ENCODE measurements around the gene TP73.

Gene TP73

DNA sequence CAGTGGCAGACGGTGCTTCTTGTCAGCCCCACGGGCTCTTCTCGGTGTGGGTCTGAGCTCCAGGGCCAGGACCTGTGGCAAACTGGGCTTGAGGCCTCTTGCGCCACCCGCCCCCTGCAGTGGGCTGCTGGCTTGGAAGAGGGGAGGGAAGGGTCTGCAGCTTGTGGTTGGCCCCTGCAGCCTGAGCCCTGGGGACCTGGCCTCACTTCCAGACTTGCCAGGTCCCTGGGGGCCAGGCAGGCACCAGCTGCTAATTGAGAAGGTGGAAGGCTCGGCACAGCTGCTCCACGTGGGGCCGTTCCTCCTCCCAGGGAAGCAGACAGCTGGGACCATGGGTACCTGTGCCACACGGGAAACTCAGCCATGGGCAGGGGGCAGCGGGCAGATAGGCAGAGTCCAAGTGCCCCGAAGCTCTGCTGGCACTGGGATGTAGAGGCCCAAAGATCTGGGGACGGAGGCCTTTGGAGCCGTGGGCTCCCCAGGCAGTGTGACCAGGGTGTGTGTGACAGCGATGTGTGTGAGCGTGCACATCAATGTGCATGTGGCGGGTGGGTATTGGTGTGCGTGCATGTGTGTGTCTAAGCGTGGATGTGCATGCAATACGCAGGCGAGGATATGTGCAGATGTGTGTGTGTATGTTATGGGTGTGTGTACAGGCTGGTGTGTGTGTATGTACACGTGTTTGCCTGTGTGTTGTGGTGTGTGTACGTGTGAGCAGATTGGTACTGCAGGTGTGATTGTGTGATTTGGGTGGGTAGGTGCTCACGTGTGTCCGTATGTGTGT is 39.3 kb downstream of the TP73 start:
- DNase-seq = no peak

DNA sequence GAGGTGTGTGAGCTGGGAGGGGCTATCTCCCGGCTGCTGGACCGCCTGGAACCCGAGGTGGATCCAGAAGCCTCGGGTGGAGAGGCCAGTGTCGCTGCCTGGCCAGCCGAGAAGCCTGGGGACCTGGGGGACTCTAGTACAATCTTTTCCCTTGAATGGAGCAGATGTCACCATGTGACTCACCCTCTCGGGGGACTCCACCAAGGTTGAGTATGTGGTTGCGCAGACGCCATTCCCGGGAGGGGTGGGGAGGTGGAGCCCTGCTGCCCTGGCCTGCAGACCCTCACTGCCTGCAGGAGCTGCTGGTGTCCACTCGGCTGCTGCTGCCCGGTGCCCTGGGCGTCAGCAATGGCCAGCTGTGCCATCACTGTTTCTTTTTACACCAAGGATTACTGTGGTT is 40.3 kb downstream of the TP73 start:
- DNase-seq = no peak

DNA sequence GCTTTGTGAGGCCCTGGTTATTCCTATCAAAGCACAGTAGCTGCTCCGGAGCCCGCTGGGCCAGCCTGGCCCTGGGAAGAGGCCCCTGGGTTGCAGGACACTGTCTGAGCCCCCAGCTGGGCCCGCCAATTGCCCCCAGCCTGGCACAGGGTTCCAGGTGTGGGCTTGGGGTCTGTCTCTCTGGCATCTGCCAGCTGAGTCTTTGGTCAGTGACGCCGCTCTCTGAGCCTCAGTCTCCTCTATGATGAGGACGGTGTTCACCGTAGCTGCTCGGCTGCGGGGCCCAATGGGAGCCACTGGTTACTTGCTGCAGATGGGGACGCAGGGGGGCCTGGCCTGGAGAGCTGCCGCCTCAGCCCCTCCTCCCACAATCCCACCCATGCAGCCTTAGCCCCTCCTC is 41.0 kb downstream of the TP73 start:
- DNase-seq = no peak

DNA sequence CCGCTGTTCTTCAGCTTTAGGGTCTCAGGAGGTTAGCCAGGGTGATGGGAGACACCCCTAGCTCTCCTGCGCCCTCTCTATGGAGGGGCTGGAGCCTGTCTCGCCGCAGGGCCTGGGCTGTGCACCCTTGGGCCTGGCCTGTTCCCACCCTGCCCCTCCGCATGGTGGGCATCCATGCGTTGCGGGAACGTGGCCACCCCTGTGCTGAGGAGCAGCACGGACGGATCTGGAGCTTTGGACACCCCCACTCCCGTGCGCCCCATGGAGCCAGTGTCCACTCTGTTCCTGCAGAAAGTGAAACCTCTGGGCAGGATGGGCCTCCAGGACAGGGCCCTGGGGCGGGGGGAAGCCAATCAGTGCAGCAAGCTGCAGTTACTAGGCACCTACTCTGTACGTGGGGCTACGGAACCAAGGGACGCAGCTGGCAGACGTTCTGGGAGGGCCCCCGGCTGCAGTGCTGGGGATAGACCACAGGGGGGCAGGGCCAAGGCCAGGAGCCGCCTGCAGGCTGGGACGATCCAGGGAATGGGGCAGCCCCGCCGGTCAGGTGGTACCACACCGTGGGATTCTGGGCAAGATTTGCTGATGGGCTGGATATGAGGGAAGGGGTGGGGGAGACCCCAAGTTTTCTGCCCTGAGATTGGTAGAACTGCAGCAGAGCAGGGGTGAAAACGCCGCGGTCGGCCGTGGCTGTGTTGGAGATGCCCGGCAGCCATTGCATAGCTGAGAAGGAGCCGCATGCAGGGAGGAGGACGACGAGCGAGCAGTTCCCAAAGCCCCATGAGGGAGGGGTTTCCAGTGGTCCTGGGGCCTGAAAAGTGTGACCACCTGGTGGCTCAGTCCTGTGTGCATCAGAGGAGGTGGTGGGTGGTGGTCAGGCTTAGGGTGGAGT is 43.3 kb downstream of the TP73 start:
- DNase-seq = peak; percentile 28

DNA sequence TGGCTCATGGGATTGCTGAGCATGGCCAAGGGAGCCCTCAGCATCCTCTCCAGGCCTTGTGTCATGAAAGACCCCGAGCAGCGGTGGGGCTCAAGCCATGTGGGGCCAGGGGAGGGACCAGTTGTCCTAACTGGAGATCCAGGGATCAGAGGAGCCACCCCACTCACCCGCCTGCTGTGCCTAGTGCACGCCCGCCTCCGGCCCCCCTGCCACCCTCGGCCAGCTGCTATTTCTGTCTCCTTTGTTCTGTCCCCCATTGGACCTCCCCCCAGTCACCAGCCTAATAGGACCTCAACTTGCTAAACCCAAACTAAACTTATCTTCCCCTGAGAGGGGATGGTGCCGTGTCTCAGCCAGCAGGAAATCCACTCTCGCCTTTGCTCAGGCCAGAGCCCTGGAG is 44.4 kb downstream of the TP73 start:
- no peak for DNase-seq

DNA sequence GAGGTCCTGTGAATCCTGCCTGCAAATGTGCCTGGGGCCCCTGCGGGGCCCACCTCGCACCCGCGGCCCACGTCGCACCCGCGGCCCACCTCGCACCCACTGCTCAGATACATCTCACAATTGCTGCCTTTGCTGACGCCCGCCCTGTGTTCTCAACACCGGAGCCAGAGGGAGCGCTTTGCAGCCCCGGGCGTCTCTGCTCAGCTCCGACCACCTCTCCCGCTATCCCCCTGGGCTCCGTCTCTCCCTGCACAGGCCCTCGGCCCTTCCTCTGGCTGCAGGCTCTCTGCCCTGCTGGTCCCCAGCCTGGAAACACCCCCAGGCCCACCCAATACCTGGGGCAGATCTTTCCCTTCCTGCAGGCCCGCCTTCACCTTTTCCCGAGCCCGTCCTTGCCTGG is 44.8 kb downstream of the TP73 start:
- DNase-seq = no peak

DNA sequence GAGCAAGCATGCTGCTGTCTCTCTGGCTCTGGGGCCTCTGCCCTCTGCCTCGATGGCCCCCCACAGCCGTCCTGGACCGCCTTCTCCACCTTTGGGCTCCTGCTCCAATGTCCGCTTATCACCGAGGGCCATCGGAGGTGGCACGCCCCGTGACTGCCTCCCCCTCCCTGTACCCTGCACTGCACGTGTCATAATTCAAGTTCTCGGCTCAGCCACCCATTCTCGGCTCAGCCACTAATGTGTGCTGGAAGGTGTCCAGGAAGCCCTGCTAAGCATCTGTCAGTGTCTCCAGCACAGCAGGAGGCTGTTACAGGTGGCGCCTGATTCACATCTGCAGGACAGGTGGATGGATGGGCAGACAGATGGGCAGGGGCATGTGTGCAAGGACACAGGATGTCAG is 45.5 kb downstream of the TP73 start:
- DNase-seq = no peak

DNA sequence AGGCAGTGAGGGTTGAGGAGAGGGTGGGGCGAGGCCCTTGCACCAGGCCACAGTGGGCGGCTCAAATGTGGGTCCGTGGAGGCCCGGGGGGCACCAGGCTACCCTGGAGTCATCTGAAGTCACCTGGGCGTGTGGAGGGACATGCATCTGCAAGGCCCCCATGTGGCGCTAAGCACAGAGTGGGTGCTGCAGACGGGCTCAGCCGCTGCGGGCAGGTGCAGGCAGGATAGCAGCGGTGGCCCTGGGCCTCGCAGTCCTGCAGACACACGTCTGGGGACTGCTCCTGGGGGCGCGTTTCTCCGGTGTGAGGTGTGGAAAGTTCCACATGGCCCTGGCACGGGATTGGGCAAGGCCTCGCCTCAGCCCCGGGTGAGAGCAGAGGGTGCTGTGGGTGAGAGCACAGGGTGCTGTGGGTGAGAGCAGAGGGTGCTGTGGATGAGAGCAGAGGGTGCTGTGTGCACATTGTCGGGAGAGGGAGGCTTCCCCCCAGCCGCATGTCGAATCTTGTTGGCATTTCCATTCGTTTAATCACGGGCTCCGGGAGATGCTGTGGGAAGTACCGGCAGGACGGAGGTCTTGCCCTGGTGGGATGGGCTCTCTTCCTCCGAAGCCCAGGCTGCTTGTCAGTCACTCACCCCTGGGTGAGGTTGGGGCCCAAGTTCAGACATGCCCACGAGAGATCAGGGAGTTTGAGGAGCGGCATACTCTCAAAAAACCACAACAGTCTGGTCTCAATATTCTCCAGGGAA is 46.5 kb downstream of the TP73 start:
- DNase-seq = no peak

DNA sequence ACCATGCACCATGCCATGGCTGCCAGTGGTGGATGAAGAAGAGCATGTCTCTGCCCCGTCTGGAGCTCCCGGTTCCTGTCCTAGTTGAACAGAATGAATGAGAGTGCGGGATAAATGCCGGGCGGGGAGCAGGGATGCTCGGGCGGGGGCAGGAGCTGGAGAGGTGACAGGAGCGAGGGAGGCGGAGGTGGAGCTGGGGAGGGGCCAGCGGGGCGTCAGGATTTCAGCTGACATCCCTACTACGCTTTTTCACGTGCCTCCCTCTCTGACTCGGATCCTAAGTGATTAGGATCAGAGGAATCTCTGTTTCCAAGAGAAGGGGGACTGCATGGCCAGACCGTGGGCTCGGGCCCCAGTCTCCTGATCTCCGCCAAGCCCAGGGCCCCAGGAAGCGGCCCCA is 47.3 kb downstream of the TP73 start:
- no peak for DNase-seq

DNA sequence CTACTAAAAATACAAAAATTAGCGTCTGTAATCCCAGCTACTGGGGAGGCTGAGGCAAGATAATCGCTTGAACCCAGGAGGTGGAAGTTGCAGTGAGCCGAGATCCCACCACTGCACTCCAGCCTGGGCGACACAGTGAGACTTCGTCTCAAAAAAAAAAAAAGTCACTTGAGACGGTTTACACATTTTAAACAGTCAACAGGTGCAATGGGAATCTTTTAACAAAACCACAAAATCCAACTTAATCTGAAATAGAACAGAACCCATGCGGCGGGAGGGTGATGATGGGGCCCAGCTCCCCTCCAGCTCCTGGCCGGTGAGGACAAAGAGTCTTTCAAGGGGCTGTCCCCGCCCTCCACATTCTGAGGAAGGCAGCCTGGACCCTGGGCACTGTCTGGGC is 48.3 kb downstream of the TP73 start:
- DNase-seq = no peak

DNA sequence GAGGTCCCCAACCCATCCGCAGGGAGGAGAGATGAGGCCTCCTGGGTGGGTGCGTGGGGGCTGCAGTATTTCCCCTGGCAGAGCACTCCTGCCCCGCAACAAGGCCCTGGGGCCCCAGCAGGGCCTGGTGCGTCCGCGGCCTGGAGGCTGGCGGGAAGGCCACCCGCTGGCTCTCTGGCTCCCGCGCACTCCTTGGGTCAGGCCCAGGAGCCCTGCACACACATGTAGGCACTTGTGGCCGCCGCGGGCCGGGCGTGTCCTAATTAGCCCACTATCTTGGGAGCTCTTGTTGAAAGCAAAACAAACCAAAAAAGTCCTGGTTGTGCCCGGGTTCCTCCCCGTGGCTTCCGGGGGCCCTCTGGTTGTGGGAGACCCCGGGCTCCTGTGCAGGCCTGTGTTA is 50.2 kb downstream of the TP73 start:
- no peak for DNase-seq

DNA sequence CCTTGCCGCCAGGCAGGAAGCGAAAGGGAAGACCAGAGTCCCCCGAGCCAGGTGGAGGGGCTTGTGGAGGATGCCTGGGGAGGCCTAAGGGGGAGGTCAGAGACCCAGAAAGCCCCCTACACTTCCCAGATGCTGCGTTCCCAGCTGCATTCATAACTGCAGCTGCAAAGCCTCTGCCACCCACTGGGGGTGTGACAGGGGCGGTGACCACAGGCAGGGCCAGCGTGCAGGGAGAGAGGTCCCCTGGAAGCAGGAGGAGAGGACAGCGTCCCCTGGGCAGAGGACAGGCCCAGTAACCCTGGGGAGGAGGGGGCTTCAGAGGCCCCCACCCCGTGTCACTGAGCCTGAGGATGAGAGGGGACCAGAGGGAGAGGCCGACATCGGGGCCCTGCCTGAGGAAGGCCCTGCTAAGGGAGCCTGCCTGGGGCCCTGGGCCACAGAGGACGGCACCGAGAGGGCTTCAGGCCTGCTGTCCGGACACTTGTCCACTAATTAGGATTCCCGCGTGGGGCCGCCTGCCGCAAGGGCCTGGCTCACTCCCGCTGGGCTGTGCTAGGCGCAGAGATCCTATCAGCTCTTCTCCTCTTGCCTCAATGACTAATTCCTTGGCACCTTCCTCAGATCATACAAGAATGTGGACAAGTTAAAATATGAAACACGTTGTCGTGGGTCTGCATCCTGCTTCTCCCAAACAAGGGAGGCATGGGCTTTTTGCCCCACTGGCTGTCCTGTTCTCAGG is 50.8 kb downstream of the TP73 start:
- DNase-seq = no peak

DNA sequence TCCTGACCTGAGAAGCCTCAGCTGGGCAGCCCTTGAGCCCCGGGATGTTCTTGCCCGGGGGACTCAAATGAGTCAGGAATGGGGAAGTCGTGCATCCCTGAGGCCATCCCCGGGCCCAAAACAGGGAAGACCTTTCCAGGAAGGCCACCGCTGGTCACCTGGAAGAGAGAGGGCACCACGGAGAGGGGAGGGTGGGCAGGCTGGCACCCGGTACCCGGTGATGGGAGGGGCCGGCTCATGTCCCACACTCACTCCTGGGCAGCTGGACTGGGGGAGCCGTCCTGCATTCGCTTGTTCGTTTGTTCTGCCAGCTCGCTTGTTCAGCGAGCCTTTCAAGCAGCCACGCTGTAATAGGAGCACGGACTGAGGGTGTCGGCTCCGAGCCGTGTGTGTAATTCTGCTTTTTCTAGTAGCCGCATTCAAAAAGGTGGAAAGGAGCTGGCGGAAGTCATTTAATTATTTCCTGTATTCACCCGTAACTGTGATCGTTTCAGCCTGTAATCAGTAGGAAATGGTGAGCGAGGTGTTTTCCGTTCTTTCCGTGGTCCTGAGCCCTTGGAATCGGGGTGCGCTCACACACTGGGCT is 51.6 kb downstream of the TP73 start:
- DNase-seq = no peak

DNA sequence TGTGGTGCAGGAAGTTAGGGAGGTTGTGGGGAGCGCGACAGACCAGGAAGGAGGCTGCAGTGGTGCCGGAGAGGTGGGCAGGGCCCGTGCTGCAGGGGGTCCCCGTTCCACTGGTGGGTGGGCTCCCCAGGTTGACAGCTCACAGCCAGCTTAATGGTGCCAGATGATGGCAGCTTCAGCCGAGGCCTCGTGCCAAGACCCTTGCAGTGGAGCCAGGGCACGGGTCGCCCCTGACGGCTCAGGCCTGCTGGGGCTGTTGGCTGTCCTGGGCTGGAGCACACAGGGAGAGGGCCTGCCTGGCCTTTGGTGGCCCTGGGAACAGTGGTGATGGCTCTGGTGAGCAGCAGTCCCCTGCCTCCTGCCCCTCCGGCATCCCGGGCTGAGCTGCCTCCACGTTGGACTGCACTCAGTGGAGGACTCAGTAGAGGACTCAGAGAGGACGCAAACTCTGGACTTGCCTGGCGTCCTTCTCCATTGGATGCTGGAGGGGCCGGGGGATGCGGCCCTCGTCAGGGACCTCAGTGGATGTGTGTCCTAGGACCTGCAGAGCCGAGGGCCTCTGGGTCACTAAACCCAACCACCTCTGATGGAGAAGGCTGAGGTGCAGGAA is 53.1 kb downstream of the TP73 start:
- no peak for DNase-seq

DNA sequence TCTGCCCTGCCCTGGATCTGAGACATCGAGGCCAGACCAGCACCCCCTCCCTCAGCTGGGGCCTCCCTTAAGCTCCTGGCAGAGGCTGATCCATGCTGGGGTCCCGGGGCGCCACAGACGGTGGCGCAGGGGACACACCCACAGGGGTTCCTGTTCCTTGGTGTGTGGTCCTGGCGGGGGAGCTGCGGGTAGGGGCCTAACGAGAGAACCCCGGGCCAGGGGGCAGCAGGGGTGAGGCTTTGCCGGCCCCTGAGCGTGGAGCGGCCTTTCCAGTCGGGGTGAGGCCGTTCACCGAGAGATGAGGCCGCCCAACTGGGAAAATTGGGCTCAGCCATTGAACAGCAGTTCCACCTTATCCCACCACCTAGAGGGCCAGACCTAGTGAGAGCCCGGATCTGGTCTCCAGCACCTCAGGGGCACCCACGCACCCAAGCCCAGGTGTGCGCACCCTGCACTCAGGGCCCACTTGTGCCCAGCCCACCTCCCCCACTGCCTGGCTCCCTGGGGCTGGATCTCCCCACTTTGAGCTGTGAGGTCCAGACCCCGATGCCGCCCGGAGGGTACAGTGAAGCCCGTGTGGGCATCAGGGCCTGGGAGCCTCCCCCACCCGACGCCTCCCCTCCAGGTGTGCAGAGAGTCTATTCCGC is 54.5 kb downstream of the TP73 start:
- DNase-seq = no peak

DNA sequence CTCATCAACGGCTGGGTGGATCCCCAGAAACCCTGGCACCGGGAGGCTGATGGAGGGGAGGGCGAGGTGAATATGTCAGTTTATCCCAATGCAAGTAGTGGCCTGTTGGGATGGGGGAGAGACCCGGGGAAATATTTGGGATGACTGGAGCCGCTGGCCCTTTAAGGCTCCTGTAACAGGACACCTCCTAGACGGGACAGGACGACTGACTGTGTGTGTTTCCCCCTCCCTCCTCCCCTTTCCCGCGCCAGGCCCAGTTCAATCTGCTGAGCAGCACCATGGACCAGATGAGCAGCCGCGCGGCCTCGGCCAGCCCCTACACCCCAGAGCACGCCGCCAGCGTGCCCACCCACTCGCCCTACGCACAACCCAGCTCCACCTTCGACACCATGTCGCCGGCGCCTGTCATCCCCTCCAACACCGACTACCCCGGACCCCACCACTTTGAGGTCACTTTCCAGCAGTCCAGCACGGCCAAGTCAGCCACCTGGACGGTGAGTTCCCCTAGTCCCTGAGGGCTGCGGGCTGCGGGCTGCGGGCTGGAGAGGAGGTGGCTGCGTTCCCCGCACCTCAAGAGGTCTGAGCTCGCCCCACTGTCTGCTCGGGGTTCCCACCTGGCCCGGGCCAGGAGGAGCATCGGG is 55.1 kb downstream of the TP73 start:
- no peak for DNase-seq

DNA sequence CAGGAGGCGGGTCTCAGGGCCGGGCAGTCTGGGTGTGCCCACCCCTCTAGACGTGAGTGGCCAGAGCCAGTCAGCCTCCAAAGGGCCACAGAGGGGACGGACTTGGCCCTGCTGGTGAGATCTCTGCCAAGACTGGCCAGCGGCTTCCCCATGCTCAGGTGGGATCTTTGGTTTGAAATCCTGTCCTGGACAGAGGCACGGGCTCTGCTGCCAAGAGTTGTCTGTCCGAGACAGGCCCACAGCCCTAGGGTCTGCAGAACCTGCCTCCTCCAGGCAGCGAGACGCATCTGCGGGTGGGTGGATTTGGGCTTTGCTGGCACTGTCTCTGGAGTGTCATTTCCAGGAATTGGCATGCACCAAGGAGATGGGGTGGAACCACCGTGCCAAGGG is 55.6 kb downstream of the TP73 start:
- no peak for DNase-seq

DNA sequence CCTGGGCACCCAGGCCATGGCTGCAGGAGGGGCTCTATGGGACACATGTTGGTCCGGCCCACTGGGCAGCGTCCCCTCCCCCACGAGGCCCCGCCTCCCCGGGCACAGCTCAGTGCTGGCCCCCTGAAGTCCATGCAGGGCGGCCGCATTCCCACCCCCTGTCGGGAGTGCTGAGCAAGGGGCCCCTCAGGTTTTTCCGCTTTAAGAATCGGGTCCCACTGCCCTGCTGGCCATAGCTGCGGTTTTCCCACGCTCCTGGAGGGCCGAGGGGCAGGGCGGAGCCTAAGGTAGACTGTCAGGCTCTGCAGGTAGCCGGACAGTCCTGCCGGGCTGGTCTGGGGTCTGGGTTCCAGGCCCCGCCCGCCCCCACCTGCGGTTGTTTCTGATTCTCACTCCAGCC is 56.5 kb downstream of the TP73 start:
- no peak for DNase-seq

DNA sequence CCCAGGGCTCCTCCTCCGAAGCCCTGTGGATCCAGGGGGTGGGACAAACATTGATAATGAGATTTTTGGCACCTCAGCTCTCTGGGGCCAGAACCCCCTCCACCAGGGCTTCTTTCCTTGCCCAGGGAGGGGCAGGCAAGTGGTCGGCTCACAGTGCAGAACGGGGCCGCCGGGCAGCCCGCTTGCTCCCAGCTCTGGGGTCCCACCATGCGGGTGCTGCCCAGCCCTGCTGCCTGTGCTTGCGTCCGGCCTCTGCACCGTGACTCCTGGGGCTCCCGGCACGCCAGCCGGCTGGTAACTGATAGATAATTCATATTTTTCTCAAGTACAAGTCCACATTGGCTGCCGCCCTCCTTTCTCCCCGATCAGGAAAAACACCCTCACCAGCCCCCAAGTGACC is 57.9 kb downstream of the TP73 start:
- DNase-seq = no peak

DNA sequence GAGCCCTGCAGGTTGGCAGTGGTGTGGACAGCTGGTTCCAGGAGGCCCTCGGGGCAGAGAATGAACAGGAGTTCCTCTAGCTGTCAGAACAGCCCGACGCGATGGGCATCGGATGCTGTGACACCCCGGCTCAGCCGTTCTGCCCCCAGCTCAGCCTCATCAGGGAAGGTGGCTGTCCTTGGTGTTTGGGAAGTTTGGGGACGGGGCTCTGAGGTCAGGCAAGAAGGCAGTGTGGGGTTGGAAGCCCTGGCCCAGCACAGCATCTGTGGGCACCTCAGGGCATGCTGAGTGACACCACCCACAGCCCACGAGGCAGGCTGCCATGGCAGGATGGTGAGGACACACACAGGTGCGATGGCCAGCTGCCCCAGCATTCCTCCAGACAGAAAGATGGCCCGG is 59.1 kb downstream of the TP73 start:
- DNase-seq = no peak

Data from activated CD4-positive, alpha-beta T cell treated with anti-CD3 and anti-CD28 coated beads, Interleukin-2, amount 50 U/mL, for 16 hours (primary cell).